Right lobe of liver (tissue), 6 donors: ENCODE results near the gene HELZ2. TPM values are rescaled to one million over a fixed set of nuclear protein-coding genes. Genes with fewer than 3 reads are reported as not detected.

Source experiments
- ATAC-seq, 4 donors: fragments of 200-7000 bp; cut with Tn5 transposase; one replicate each; pipeline ENCODE4 v1.9.1; 2020; ENCODE audit warnings: mild to moderate bottlenecking in 4 of 4, moderate library complexity in 4 of 4
- DNase-seq, 3 donors: peaks; one replicate each; pipeline ENCODE4 v3.0.0-alpha.2; 2020
- H3K27ac ChIP-seq, 3 donors: fragments of 200-600 bp; one replicate each; pipeline ENCODE4 v1.8.0; 2022
- H3K27me3 ChIP-seq, 2 donors: fragments of 200-600 bp; one replicate each; pipeline ENCODE4 v1.8.0; 2022
- H3K36me3 ChIP-seq, 4 donors: fragments of 200-600 bp; sonication (generic) in 1 of 4; one replicate each; pipeline versions ENCODE4 v1.5.1 to v1.8.0; 2017 to 2022; ENCODE audit warnings: control low read depth in 1 of 4
- H3K4me1 ChIP-seq, 4 donors: fragments of 200-600 bp; sonication (generic) in 1 of 4; one replicate each; pipeline versions ENCODE4 v1.5.1 to v1.8.0; 2017 to 2022; ENCODE audit warnings: control low read depth in 1 of 4
- H3K4me3 ChIP-seq, 3 donors: fragments of 200-600 bp; one replicate each; pipeline ENCODE4 v1.8.0; 2022
- H3K9me3 ChIP-seq, 4 donors: fragments of 200-600 bp; sonication (generic) in 1 of 4; one replicate each; pipeline versions ENCODE4 v1.5.1 to v1.8.0; 2017 to 2022; ENCODE audit warnings: control low read depth in 1 of 4
- POLR2A ChIP-seq: fragments of 450-650 bp; IDR thresholded peaks from one replicate; pipeline ENCODE4 v1.6.1; 2017; ENCODE audit warnings: antibody characterized with exemption, mild to moderate bottlenecking
- WGBS: methylation state at CpG from one replicate; pipeline ENCODE4 v1.1.6; 2018; ENCODE audit warnings: low coverage, low lambda C conversion rate; ENCODE audit not compliant: insufficient coverage; ENCODE audit errors: missing lambda C conversion rate; 5-methylcytosine and 5-hydroxymethylcytosine counted together
- intact Hi-C, 2 donors: fragments of 100-400 bp; cut with DNase I; formaldehyde crosslinking; loops; one replicate each; pipeline versions ENCODE4 v1.11.2 to v1.14.1; 2022
- total RNA-seq, 6 experiments: library from RNA; depleted of rRNA in 2 of 6; stranded (reverse); fragments of >200 nt in 2 of 6; fragmentation: NEBNext Ultra II Directional in 3 of 6; extraction: Animal tissue kit (Norgen Biotek cat#: 25700) in 3 of 6; gene quantifications; one replicate each; pipeline versions ENCODE4 v1.1.0 to v1.2.4, GENCODE V29; 2016 to 2023
- TF ChIP-seq, protein P1 (sequence below), 4 donors: fragments of 200-600 bp in 3 of 4; fragments of 450-650 bp in 1 of 4; IDR thresholded peaks; one replicate each; pipeline versions ENCODE4 v1.5.1 to v1.8.0; 2016 to 2022; ENCODE audit warnings: antibody characterized with exemption in 4 of 4, mild to moderate bottlenecking in 2 of 4
- donor health status: DM: no; HTN: yes; CAD: no.
- donor health status: DM: no; HTN: no; CAD: no.
- donor health status: DM: no; HTN: no; CAD: no.
- donor health status: DM: no; HTN: yes; CAD: no.
- donor health status: DM: no; HTN: yes; CAD: no.

HELZ2 gene
- total RNA-seq, 6 experiments from 2014 or later, result 14.8 to 30.3 (median 24.1) TPM

DNA sequence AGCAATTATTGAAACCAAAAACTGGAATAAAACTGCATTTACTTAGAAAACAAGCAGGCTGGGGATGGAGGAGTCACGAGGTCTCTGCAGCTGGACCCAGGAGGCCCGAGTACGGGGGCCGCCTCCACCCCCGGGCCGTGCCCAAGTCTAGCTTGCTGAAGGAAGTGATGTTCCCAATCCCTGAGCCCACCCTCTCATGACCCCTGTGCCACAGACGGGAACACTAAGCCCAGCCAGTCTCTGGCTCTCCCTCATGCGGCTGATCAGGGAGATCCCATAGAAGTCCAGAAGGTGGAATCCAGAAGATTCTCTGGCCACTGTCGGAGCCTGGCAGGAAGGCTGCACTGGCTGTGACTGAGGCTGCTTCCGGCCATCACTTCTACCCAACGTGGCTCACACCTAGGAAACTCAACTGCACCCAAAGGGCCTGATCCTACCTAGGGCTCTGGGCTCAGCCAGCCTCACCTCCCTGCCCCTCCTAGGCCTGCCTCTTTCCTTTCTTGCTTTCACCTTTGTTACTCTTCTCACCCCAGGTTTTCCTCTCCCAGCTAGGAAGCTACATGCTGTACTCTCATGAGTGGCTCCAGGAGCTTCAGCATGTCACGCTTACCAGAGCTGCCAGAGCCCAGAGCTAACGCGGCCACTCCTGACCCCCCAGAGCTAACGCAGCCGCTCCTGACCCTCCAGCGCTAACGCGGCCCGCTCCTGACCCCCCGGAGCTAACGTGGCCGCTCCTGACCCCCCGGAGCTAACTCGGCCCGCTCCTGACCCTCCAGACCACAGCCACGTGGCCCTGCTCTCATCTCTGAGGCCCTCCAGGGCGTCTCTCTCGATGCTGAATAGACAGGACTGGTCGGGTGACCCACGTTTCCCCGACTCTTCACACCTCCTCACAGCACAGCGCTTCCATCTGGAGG is 24.7 kb upstream of the HELZ2 start:
- no peak for ATAC-seq
- no peaks in the 10 kb centered on the region for H3K4me1 ChIP-seq
- no peak overlapping the region for H3K4me3 ChIP-seq
- 83% methylated on average over 13 of the region's 33 CpGs for WGBS
- no peaks in the 10 kb centered on the region for H3K27me3 ChIP-seq
- TF ChIP-seq, protein P1, sequence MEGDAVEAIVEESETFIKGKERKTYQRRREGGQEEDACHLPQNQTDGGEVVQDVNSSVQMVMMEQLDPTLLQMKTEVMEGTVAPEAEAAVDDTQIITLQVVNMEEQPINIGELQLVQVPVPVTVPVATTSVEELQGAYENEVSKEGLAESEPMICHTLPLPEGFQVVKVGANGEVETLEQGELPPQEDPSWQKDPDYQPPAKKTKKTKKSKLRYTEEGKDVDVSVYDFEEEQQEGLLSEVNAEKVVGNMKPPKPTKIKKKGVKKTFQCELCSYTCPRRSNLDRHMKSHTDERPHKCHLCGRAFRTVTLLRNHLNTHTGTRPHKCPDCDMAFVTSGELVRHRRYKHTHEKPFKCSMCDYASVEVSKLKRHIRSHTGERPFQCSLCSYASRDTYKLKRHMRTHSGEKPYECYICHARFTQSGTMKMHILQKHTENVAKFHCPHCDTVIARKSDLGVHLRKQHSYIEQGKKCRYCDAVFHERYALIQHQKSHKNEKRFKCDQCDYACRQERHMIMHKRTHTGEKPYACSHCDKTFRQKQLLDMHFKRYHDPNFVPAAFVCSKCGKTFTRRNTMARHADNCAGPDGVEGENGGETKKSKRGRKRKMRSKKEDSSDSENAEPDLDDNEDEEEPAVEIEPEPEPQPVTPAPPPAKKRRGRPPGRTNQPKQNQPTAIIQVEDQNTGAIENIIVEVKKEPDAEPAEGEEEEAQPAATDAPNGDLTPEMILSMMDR (IDR thresholded peaks at IDR 0.05), result no peak
- no peak for TF ChIP-seq POLR2A
- no peak overlapping the region for H3K27ac ChIP-seq
- H3K36me3 ChIP-seq, result peaks cover 4 to 26% (median 12%) of the 10 kb centered on the region in 4 donors
- intact Hi-C loops, result no loop called here
- peak in 1 of 3 donors; percentile 9 for DNase-seq
- H3K9me3 ChIP-seq, result no peaks in the 10 kb centered on the region

DNA sequence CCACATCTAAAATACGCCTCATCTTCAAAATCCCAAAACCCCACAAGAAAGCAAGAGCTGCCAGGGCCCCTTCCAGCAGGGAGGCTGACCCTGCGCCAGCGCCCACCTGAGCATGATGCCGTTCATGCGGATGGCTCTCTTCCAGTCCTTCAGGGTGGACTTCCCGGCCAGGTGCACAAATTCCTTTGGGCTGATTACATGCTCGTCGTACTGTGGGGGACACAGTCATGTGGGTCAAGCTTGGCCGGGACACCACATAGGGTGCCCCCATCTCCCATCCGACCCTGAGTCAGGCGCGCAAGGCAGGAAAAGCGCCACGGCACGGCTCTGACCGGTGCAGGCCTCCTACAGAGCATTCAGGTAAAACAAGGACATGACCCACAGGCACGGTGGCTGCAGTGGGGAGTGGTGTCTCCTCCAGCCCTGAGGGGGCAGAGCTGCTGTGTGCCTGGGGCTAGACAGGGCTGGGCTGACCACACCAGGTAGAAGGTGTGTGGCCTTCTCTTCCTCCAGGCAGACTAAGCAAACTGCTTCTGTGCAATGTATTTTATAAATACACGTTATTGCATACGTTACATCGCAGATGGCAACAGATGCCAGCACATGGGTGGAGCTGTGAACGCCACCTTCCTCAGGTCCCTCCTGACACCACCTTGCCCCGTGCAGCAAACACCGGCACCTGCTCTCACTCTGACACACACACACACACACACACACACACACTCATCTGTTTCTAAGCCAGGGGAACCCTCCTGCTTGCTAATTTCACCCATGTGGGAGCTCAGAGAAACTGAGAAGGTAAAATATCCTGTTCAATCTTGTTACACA is 23.8 kb upstream of the HELZ2 start:
- peak in 1 of 4 donors; percentile 29 for ATAC-seq
- Histone ChIP-seq H3K36me3 (peaks cover 4 to 24% (median 12%) of the 10 kb centered on the region in 4 donors), H3K4me1 (no peaks in the 10 kb centered on the region), H3K27me3 (no peaks in the 10 kb centered on the region), H3K27ac (no peak overlapping the region), H3K4me3 (no peak overlapping the region), H3K9me3 (no peaks in the 10 kb centered on the region)
- WGBS, result 86% methylated on average over 4 of the region's 23 CpGs
- peak in 1 of 3 donors; percentile 10 for DNase-seq
- intact Hi-C loops, result no loop called here
- no peak for TF ChIP-seq POLR2A
- TF ChIP-seq, protein P1 (IDR thresholded peaks at IDR 0.05), result no peak

DNA sequence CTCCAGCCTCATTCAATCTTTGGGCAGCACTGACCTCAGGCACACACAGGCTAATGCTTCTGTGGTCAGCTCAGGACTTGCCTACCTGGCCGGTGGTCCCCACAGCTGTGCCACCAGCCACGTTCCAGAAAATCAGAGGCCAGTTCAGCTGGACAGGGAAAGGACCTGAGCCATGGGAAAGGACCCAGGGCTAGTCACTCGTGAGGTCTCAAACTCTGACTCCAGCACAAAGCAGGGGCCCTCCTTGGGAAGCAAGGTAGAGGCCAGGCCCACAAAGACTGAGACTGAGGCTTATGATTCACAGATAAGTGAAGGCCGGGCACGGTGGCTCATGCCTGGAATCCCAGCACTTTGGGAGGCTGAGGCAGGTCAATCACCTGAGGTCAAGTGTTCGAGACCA is 22.4 kb upstream of the HELZ2 start:
- intact Hi-C loops, result no loop called here
- no peaks in the 10 kb centered on the region for H3K4me1 ChIP-seq
- peaks cover 0 to 23% (median 11%) of the 10 kb centered on the region in 4 donors for H3K36me3 ChIP-seq
- H3K4me3 ChIP-seq, result no peak overlapping the region
- DNase-seq (peak in 1 of 3 donors; percentile 10), ATAC-seq (no peak)
- TF ChIP-seq POLR2A, result no peak
- H3K9me3 ChIP-seq, result no peaks in the 10 kb centered on the region
- 96% methylated on average over 3 of the region's 6 CpGs for WGBS
- H3K27me3 ChIP-seq, result no peaks in the 10 kb centered on the region
- no peak overlapping the region for H3K27ac ChIP-seq

DNA sequence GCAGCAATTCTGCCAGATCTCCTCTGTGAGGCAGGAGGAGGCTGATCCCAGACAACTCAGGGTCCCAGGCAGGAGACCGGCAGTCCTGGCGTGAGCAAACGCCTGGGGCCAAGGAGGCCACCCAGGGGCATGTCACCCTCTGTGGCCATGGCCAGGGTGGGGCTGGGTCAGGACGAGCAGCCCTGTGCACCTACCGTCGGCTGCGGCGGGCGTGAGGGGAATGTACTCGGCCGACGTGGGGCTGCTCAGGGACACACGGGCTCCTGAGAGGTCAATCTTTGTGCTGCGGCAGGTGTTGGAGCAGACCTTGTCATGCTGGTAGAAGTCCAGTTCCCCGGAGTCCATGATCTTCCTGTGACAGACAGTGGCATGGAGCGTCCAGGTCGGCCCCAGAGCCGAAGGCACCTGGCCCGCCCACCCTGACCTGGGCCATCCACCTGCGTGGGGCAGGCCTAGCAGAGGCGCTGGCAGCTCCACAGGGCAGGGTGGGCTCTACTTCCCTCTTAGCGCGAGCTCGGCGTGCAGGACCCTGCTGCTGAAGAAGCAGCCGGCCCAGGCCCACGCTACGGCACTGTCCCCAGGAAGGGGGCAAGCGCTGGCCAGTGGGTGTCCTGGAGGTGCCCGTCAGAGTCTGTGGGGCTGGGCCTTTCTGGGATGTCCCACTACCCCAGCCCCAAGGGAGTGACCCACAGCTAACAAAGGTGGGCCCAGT is 21.5 kb upstream of the HELZ2 start:
- WGBS, result no CpG with 5 or more reads among the region's 30 CpGs
- TF ChIP-seq, protein P1 (IDR thresholded peaks at IDR 0.05), result no peak
- no peak for TF ChIP-seq POLR2A
- no peaks in the 10 kb centered on the region for H3K27me3 ChIP-seq

More for the DNA sequence above, 21.5 kb upstream of the HELZ2 start:
- DNase-seq (peak in 1 of 3 donors; percentile 15), ATAC-seq (peak in 2 of 4 donors; percentile 17 to 19)
- Histone ChIP-seq H3K4me3 (no peak overlapping the region), H3K9me3 (no peaks in the 10 kb centered on the region), H3K4me1 (no peaks in the 10 kb centered on the region), H3K36me3 (peaks cover 0 to 20% (median 8%) of the 10 kb centered on the region in 4 donors), H3K27ac (no peak overlapping the region)
- intact Hi-C loops, result no loop called here
